Keratinocyte (primary cell): ENCODE results near the gene INPP5A.

ENCODE experiments used
- CTCF ChIP-seq, 3 experiments: IDR thresholded peaks in 1 of 3; conservative IDR thresholded peaks in 1 of 3; optimal IDR thresholded peaks in 1 of 3; 2 replicates in 2 of 3; 3 replicates in 1 of 3; pipeline versions ENCODE3 to v1.5.1; 2011; ENCODE audit warnings: low read length in 3 of 3, mild to moderate bottlenecking in 3 of 3, moderate library complexity in 2 of 3, control low read depth in 1 of 3, inconsistent platforms in 1 of 3; ENCODE audit not compliant: insufficient read depth in 2 of 3; ENCODE audit errors: extremely low read depth in 1 of 3
- EZH2 ChIP-seq: IDR thresholded peaks from one replicate; pipeline ENCODE4 v1.6.1; 2012; ENCODE audit warnings: inconsistent platforms, mild to moderate bottlenecking, low read length, moderate library complexity

DNA sequence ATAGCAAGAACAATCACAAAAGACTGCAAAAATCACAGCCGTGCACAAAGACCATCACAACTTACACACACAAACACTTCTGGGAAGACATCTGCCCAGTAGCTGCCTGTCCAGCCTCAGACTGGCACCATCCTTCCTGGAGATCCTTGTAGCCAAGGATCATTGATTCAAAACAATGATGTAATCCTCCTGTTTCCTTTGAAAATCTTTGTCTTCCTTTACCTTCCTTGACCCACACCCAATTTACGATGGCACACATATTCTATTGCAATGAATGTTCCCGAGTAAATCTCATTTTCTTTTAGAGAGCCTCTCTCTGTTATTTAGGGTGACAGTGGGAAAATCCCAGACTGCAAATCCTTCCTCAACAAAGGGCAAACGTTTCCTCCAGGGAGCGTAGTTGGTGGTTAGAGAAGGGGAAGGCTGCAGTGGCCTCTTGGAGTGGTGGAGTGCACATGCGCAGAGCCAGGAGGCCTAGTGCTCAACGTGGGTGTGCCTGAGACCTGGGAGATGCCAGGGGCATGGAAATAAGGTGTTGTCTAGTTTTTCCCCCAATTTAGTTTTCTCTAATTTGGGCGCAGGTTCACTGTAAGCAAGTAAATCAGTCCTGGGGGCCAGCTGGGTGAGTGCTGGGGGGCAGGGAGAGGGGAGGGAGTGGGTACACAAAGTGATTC lies 3.1 kb upstream of the INPP5A start:
- TF ChIP-seq CTCF (optimal IDR thresholded peaks at IDR 0.05 in 1 of 3, IDR thresholded peaks at IDR 0.05 in 1 of 3, conservative IDR thresholded peaks at IDR 0.05 in 1 of 3; ENCODE audit: extremely low read depth in 1 of 3, insufficient read depth in 2 of 3, low read length in 3 of 3), result no peak
- no peak for TF ChIP-seq EZH2
